ENCODE data around the gene FSCN2. TPM values are rescaled to one million over a fixed set of nuclear protein-coding genes. Genes with fewer than 3 reads are reported as not detected.
"Not testable (repeated sequence)": the region's sequence is repeated elsewhere in the genome, so short reads cannot be mapped to it uniquely, and the experiment has no call there.

FSCN2 gene
- total RNA-seq, 1 experiment from 2014 or later = 0.62 TPM

- no peak for DNase-seq (ENCODE audit: extremely low read depth, low read depth)
Measured at GRCh38 chr17:81573794-81574642, 45.8 kb downstream of the FSCN2 start.

- DNase-seq (ENCODE audit: extremely low read depth, low read depth) = no peak
Measured at GRCh38 chr17:81574643-81574956, 46.4 kb downstream of the FSCN2 start.

GRCh38 chr17:81575836-81576235 lies 47.7 kb downstream of the FSCN2 start:
- no peak for DNase-seq (ENCODE audit: extremely low read depth, low read depth)

- DNase-seq (ENCODE audit: extremely low read depth, low read depth) = peak; percentile 68
Measured at GRCh38 chr17:81576621-81577277, 48.6 kb downstream of the FSCN2 start.

- no peak for DNase-seq (ENCODE audit: extremely low read depth, low read depth)
Measured at GRCh38 chr17:81577278-81578000, 49.3 kb downstream of the FSCN2 start.

GRCh38 chr17:81578038-81578441 lies 49.9 kb downstream of the FSCN2 start:
- no peak for DNase-seq (ENCODE audit: extremely low read depth, low read depth)

- no peak for DNase-seq (ENCODE audit: extremely low read depth, low read depth)
Measured at GRCh38 chr17:81578561-81579225, 50.5 kb downstream of the FSCN2 start.

- DNase-seq (ENCODE audit: extremely low read depth, low read depth) = no peak
Measured at GRCh38 chr17:81579298-81579697, 51.1 kb downstream of the FSCN2 start.

- no peak for DNase-seq (ENCODE audit: extremely low read depth, low read depth)
Measured at GRCh38 chr17:81579821-81580321, 51.7 kb downstream of the FSCN2 start.

- DNase-seq (ENCODE audit: extremely low read depth, low read depth) = no peak
Measured at GRCh38 chr17:81580481-81580880, 52.3 kb downstream of the FSCN2 start.

- DNase-seq (ENCODE audit: extremely low read depth, low read depth) = no peak
Measured at GRCh38 chr17:81581758-81582157, 53.6 kb downstream of the FSCN2 start.

- DNase-seq (ENCODE audit: extremely low read depth, low read depth) = no peak
Measured at GRCh38 chr17:81582341-81582740, 54.2 kb downstream of the FSCN2 start.

- no peak for DNase-seq (ENCODE audit: extremely low read depth, low read depth)
Measured at GRCh38 chr17:81582749-81583148, 54.6 kb downstream of the FSCN2 start.

GRCh38 chr17:81583589-81584342 lies 55.6 kb downstream of the FSCN2 start:
- no peak for DNase-seq (ENCODE audit: extremely low read depth, low read depth)

GRCh38 chr17:81584771-81585170 lies 56.6 kb downstream of the FSCN2 start:
- not testable (repeated sequence) for DNase-seq (ENCODE audit: extremely low read depth, low read depth)

- DNase-seq (ENCODE audit: extremely low read depth, low read depth) = no peak
Measured at GRCh38 chr17:81586096-81586495, 57.9 kb downstream of the FSCN2 start.

Data from NCI-H460 (cell line).